Measurements from ENCODE around the gene GABRR3. TPM values are rescaled to one million over a fixed set of nuclear protein-coding genes. Genes with fewer than 3 reads are reported as not detected.
"Not testable (repeated sequence)": the region's sequence is repeated elsewhere in the genome, so short reads cannot be mapped to it uniquely, and the experiment has no call there.

GABRR3 gene
- total RNA-seq, 1 donor from 2014 or later, result 0.05 TPM

GRCh38 chr3:98012979-98013378, 22.1 kb downstream of the GABRR3 start:
- no peak for DNase-seq
- Mint-ChIP-seq H3K36me3 (ENCODE audit: low read depth) (peaks cover 7% of the 10 kb centered on the region), H3K4me3 (no peak overlapping the region), H3K9me3 (peaks cover 13% of the 10 kb centered on the region), H3K27ac (no peak overlapping the region), H3K27me3 (no peaks in the 10 kb centered on the region), H3K4me1 (peaks cover 22% of the 10 kb centered on the region)
- intact Hi-C loops (cut with micrococcal nuclease), result no loop called here

DNA sequence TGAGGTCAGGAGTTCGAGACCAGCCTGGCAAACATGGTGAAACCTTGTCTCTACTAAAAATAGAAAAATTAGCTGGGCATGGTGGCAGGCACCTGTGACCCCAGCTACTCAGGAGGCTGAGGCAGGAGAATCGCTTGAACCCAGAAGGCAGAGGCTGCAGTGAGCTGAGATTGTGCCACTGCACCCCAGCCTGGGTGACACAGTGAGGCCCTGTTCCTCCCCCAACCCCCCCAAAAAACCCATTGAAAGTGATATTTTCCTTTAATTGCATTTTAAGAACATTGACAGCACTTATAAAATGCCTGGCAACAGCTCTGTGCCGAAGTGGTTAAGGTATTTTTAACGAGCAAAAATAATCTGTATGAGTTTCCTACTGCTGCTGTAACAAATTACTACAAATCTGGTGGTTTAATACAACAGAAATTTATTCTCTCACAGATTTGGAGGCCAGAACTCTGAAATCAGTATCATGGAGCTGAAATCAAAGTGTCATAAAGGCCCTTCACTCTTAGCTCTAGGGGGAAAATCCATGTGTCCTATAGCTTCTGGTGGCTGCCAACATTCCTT, 24.1 kb downstream of the GABRR3 start:
- intact Hi-C loops (cut with micrococcal nuclease); H3K27ac Mint-ChIP-seq; H3K27me3 Mint-ChIP-seq; DNase-seq; H3K4me3 Mint-ChIP-seq; H3K36me3 Mint-ChIP-seq (ENCODE audit: low read depth): not testable (repeated sequence)
- Mint-ChIP-seq H3K9me3 (peaks cover 13% of the 10 kb centered on the region), H3K4me1 (peaks cover 39% of the 10 kb centered on the region)

DNA sequence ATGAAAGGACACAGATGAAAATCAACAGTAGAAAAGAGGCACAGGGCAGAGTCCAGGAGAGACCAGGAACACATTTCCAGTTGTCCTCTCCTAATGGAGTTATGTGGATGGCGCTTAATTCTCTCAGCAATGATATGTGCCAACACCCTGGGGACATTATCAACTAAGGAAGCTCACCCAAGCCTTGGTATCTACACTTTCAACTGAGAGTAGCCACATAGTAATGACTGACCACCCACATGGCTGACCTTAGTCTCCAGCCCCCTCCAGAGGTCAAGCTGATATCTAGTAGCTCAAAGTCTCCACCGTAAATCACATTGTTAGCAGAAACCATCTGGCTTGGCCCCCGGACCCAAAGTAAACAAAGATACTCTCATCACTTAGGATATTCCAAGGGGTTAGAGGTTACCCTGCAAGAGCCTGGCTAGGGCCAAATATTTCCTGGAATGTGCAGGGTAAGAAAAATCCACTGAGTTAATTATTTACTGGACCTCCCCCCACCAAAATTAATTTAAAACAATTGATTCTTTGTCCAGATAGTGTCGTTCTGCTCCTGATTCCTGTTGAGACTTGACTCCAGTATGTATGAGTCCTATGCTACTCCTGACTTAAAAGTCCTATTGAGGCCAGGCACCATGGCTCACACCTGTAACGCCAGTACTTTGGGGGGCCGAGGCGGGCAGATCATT, 24.8 kb downstream of the GABRR3 start:
- no peak overlapping the region for H3K27ac Mint-ChIP-seq

GRCh38 chr3:98008855-98009254, 26.3 kb downstream of the GABRR3 start:
- peaks cover 6% of the 10 kb centered on the region for H3K36me3 Mint-ChIP-seq (ENCODE audit: low read depth)
- H3K27ac Mint-ChIP-seq, result no peak overlapping the region
- H3K4me1 Mint-ChIP-seq, result peaks cover 43% of the 10 kb centered on the region
- no peak for DNase-seq
- no peaks in the 10 kb centered on the region for H3K27me3 Mint-ChIP-seq
- peaks cover 8% of the 10 kb centered on the region for H3K9me3 Mint-ChIP-seq
- H3K4me3 Mint-ChIP-seq, result peak overlapping the region; percentile 15
- intact Hi-C loops (cut with micrococcal nuclease), result loop anchor here (5.0 kb wide), 1 partner anchor 37 kb away; the partner anchor contains the start of gene RIOX2

More for the DNA sequence above, 24.8 kb downstream of the GABRR3 start:
- peaks cover 7% of the 10 kb centered on the region for H3K36me3 Mint-ChIP-seq (ENCODE audit: low read depth)
- DNase-seq, result no peak
- peaks cover 8% of the 10 kb centered on the region for H3K9me3 Mint-ChIP-seq
- no peaks in the 10 kb centered on the region for H3K27me3 Mint-ChIP-seq
- no peak overlapping the region for H3K4me3 Mint-ChIP-seq
- intact Hi-C loops (cut with micrococcal nuclease), result no loop called here
- peaks cover 34% of the 10 kb centered on the region for H3K4me1 Mint-ChIP-seq

DNA sequence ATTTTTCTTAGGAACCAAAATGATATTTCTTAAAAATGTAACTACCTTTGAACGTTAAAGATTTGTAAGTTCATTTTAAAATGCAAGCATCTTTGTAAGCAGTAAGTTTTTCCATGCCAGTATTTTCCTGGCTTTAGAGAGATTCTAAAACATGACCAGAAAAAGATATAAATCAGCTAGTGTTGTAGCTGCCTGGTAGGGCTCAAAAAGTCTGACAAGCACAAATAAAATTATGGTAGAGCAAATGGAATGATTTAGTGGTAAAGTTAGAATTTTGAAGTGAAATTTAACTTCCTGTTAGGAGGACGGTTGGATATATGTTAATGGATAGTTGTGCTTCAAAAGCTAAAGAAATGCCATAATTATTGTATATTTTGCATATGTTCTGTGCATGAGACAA, 29.7 kb downstream of the GABRR3 start:
- H3K27me3 Mint-ChIP-seq, result no peaks in the 10 kb centered on the region
- peaks cover 3% of the 10 kb centered on the region for H3K36me3 Mint-ChIP-seq (ENCODE audit: low read depth)
- intact Hi-C loops (cut with micrococcal nuclease), result loop anchor here (2.0 to 5.0 kb wide), 2 partner anchors 15 to 33 kb away; partner anchors contain the start of gene RIOX2
- peaks cover 50% of the 10 kb centered on the region for H3K4me1 Mint-ChIP-seq
- no peak for DNase-seq
- peaks cover under 1% of the 10 kb centered on the region for H3K9me3 Mint-ChIP-seq
- H3K4me3 Mint-ChIP-seq, result no peak overlapping the region
- no peak overlapping the region for H3K27ac Mint-ChIP-seq

GRCh38 chr3:98004721-98005120, 30.4 kb downstream of the GABRR3 start:
- Mint-ChIP-seq H3K9me3 (peaks cover under 1% of the 10 kb centered on the region), H3K36me3 (ENCODE audit: low read depth) (peaks cover 3% of the 10 kb centered on the region), H3K27ac (no peak overlapping the region), H3K4me3 (no peak overlapping the region), H3K4me1 (peaks cover 48% of the 10 kb centered on the region), H3K27me3 (no peaks in the 10 kb centered on the region)
- DNase-seq, result no peak
- intact Hi-C loops (cut with micrococcal nuclease), result loop anchor here (2.0 to 5.0 kb wide), 2 partner anchors 14 to 32 kb away; partner anchors contain the start of gene RIOX2

DNA sequence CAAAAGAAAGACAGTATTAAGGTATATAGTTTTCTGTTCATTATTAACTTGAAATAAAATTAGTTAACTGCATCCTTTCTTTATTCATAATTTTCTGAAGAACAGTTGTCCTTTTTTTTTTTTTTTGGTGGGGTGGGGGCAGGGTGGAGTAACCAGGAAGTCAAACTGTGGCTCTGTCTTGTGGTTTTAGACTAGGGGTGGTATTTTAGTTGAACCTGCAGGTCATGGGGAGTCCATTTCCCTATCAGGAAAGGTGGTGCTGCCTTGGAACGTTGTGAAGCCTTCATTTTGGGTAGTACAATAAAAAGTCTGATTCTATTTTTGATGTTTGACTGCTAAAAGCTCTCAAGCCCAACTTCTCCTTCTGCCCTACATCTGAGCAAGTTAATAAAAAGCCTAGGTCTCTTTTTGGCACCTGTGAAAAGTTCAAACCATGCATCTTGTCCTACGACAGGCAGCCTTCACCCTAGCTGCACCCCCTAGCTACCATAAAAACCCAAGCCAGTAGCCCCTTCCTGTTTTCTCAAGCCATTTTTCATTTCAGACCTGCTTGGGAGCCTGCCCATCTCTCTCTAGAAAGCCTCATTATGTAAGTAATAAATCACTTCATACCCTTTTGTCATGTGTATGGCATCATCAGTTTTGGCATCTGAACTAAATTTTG, 31.7 kb downstream of the GABRR3 start:
- Mint-ChIP-seq H3K9me3 (peaks cover 6% of the 10 kb centered on the region), H3K4me1 (peaks cover 39% of the 10 kb centered on the region), H3K36me3 (ENCODE audit: low read depth) (peaks cover 3% of the 10 kb centered on the region), H3K4me3 (peak overlapping the region; percentile 10), H3K27me3 (no peaks in the 10 kb centered on the region), H3K27ac (peak overlapping the region; percentile 76)
- intact Hi-C loops (cut with micrococcal nuclease), result no loop called here
- peak; percentile 70 for DNase-seq

GRCh38 chr3:98002717-98003116, 32.4 kb downstream of the GABRR3 start:
- Mint-ChIP-seq H3K9me3 (peaks cover 6% of the 10 kb centered on the region), H3K4me1 (peaks cover 35% of the 10 kb centered on the region), H3K27me3 (no peaks in the 10 kb centered on the region), H3K36me3 (ENCODE audit: low read depth) (peaks cover 3% of the 10 kb centered on the region), H3K4me3 (no peak overlapping the region), H3K27ac (no peak overlapping the region)
- DNase-seq, result no peak
- intact Hi-C loops (cut with micrococcal nuclease), result no loop called here

DNA sequence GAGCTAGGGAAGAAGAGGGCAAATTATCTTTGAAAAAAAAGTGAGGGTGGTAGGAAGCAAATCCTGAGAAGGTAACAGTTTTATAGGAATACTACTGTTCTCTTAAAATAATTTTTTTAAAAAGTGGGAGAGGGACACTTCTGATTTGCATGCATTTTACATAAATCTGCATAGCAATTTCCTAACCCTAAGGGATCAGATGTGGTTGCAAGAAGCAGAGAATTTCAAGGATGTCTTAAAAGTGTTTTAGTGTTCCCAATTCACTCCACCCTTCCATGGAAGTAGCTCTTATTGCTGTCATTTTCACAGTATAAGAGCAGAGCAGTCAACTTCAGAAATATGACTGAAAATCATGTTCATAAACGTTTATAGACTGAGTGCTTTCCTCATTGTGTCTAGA, 35.1 kb downstream of the GABRR3 start:
- Mint-ChIP-seq H3K4me3 (no peak overlapping the region), H3K27ac (no peak overlapping the region), H3K27me3 (no peaks in the 10 kb centered on the region), H3K36me3 (ENCODE audit: low read depth) (no peaks in the 10 kb centered on the region), H3K4me1 (peaks cover 18% of the 10 kb centered on the region), H3K9me3 (peaks cover 6% of the 10 kb centered on the region)
- no peak for DNase-seq
- intact Hi-C loops (cut with micrococcal nuclease), result no loop called here

DNA sequence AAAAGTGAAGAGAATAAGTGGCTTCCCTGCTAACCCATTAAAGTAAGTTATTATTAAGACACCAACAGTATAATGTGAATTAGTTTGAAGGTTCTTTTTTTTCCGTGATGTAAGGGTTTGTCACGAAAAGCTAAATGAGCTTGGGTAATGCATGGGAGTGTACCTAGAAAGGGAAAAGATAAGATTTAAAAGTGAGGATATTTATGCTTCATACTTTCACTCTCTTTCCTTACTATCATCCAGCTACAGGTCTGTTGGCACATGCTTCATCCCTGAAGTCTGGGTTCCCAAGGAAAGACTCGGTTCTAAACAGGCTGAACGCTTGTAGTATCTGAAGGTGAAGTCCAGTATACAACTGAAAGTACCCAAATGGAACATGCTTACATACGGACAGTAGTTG, 36.0 kb downstream of the GABRR3 start:
- Mint-ChIP-seq H3K4me3 (no peak overlapping the region), H3K27me3 (no peaks in the 10 kb centered on the region), H3K36me3 (ENCODE audit: low read depth) (no peaks in the 10 kb centered on the region), H3K27ac (no peak overlapping the region), H3K9me3 (peaks cover 6% of the 10 kb centered on the region), H3K4me1 (peaks cover 12% of the 10 kb centered on the region)
- intact Hi-C loops (cut with micrococcal nuclease), result no loop called here
- no peak for DNase-seq

DNA sequence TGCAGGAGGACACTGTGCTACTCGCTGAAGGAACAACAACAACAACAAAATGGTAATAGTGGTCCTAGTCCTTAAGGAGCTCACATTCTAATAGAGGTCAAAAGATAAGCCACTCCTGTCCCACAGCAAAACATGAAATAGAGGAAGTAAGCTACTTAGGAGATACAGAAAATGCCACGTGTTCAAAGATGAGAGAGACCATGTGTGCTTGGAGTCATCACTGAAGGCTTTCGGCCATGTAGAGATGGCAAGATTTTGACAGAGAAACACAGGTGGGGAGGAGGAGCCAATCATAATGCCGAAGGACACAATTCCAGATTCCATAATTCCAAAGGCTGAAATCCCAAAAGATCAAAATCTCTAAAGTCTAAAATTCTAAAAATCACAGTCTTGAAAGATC, 38.1 kb downstream of the GABRR3 start:
- Mint-ChIP-seq H3K27me3 (no peaks in the 10 kb centered on the region), H3K36me3 (ENCODE audit: low read depth) (no peaks in the 10 kb centered on the region), H3K9me3 (peaks cover 6% of the 10 kb centered on the region), H3K4me3 (no peak overlapping the region), H3K4me1 (peaks cover 10% of the 10 kb centered on the region), H3K27ac (no peak overlapping the region)
- intact Hi-C loops (cut with micrococcal nuclease), result no loop called here
- no peak for DNase-seq

DNA sequence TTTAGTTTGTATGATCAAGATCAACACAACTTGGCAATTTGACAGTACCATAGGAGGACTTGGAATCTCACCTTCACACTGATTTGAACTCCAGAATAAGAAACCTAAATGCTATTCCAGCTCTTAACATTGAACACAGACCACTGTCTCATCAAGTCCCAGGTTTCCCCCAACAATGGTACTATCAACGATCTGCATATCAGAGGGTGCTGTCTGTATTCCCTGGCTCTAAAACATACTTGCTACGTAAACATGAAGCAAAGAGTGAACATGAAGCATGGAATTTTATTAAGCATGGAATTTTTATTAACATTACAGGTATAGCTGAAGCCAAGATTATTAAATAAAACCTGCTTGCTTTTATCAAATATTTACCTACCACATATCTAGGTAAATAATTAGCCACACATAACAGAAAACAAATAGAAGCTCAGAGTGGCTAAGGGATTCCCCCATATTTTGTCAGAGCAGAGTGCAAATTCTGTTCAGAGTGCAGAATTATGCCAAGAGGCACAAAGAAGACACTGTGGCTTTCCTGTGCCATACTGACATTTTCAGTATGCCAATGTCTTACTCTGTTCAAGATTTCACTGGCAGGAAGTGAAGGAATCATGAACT, 40.7 kb downstream of the GABRR3 start:
- DNase-seq, result no peak
- H3K4me3 Mint-ChIP-seq, result no peak overlapping the region
- H3K9me3 Mint-ChIP-seq, result peaks cover 7% of the 10 kb centered on the region
- peaks cover 27% of the 10 kb centered on the region for H3K4me1 Mint-ChIP-seq
- H3K27me3 Mint-ChIP-seq, result no peaks in the 10 kb centered on the region
- intact Hi-C loops (cut with micrococcal nuclease), result no loop called here
- H3K36me3 Mint-ChIP-seq (ENCODE audit: low read depth), result peaks cover 5% of the 10 kb centered on the region
- no peak overlapping the region for H3K27ac Mint-ChIP-seq

GRCh38 chr3:97993526-97993925, 41.6 kb downstream of the GABRR3 start:
- DNase-seq, result no peak
- intact Hi-C loops (cut with micrococcal nuclease), result no loop called here
- H3K27ac Mint-ChIP-seq, result no peak overlapping the region
- peaks cover 11% of the 10 kb centered on the region for H3K9me3 Mint-ChIP-seq
- no peaks in the 10 kb centered on the region for H3K27me3 Mint-ChIP-seq
- no peak overlapping the region for H3K4me3 Mint-ChIP-seq
- H3K4me1 Mint-ChIP-seq, result peaks cover 33% of the 10 kb centered on the region
- peaks cover 9% of the 10 kb centered on the region for H3K36me3 Mint-ChIP-seq (ENCODE audit: low read depth)

Measured in activated CD4-positive, alpha-beta T cell treated with anti-CD3 and anti-CD28 coated beads, Interleukin-2, amount 10 ng/mL, durations not matched to agents 24 days and 14 days (primary cell).